ENCODE measurements around the gene ANKMY1. TPM values are rescaled to one million over a fixed set of nuclear protein-coding genes. Genes with fewer than 3 reads are reported as not detected.

Gene ANKMY1
- total RNA-seq, 1 experiment from 2014 or later, result 30.8 TPM

DNA sequence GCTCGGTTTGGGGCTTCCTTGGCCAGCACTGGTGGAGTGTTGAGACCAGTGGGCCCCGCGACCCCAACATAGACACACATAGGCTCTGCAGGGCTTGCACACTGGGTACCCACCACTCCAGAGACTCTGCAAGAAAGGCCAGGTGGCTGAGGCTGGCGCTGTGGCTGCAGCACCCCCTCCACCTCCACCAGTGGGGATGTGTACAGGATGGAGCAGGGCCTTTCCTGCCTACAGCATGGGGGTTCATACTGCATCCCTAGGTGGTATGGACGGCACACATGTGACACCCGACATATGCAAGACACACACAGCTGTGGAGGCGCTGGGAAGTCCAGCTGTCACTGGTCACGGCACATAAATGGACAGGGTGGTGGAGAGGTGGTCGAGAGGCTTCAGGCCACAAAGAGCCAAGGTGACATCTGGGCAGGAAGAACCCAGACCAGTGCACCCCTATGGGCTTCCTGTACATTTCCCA is 11.8 kb upstream of the ANKMY1 start:
- Histone ChIP-seq H3K9me3 (ENCODE audit: low read length) (no peaks in the 10 kb centered on the region), H4K20me1 (ENCODE audit: insufficient read depth, low read depth, low read length) (no peaks in the 10 kb centered on the region; the same call in 1 of the 2 replicates), H2AFZ (ENCODE audit: low read length) (no peak overlapping the region), H3K4me3 (ENCODE audit: low read length) (peak overlapping the region; percentile 99), H3K4me2 (ENCODE audit: low read depth, low read length, poor library complexity, severe bottlenecking) (peak overlapping the region; percentile 96), H3K36me3 (ENCODE audit: insufficient read depth, low read length) (no peaks in the 10 kb centered on the region), H3K27ac (ENCODE audit: low read length) (no peak overlapping the region), H3K27me3 (ENCODE audit: low read length) (no peaks in the 10 kb centered on the region), H3K4me1 (ENCODE audit: low read length) (peaks cover 49% of the 10 kb centered on the region), H3K9me2 (replicated peaks; ENCODE audit: insufficient read depth, low read length) (no peaks in the 10 kb centered on the region), H3K79me2 (ENCODE audit: low read length) (peaks cover 37% of the 10 kb centered on the region), H3K9ac (ENCODE audit: low read length) (peak overlapping the region; percentile 96)
- DNase-seq, result no peak

DNA sequence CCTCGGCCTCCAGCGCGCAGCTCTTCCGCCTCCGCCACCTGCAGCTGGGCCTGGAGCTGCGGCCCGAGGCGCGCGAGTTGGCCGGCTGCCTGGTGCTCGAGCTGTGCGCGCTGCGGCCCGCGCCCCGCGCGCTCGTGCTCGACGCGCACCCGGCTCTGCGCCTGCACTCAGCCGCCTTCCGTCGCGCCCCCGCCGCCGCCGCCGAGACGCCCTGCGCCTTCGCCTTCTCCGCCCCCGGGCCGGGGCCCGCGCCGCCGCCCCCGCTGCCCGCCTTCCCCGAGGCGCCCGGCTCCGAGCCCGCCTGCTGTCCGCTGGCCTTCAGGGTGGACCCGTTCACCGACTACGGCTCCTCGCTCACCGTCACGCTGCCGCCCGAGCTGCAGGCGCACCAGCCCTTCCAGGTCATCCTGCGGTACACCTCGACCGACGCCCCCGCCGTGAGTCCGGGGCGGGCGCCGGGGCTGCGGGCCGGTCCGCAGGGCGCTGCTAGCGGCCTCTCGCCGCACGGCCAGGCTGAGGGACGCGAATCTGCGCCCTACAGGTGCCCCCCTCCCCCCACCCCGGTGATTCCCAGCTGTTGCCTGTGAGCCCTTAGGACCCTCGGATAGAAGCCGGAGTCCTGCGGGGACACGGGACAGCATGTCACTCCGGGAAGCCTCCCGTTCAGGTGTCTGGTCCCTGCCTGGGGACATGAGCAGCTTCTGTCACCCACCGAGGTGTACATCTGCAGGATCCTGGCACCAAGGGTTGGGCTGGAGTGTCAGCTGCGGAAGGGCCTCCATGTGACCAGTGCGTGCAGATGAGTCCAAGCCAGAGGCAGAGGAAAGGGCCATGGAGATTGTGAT is 11.1 kb upstream of the ANKMY1 start:
- Histone ChIP-seq H3K27ac (ENCODE audit: low read length) (peak overlapping the region; percentile 58), H3K27me3 (ENCODE audit: low read length) (no peaks in the 10 kb centered on the region), H3K36me3 (ENCODE audit: insufficient read depth, low read length) (no peaks in the 10 kb centered on the region; the same call in 1 of the 2 replicates), H4K20me1 (ENCODE audit: insufficient read depth, low read depth, low read length) (no peaks in the 10 kb centered on the region; the same call in 1 of the 2 replicates), H3K9ac (ENCODE audit: low read length) (peak overlapping the region; percentile 96), H3K79me2 (ENCODE audit: low read length) (peaks cover 37% of the 10 kb centered on the region), H3K9me3 (ENCODE audit: low read length) (no peaks in the 10 kb centered on the region), H3K4me3 (ENCODE audit: low read length) (peak overlapping the region; percentile 99), H2AFZ (ENCODE audit: low read length) (no peak overlapping the region), H3K4me1 (ENCODE audit: low read length) (peaks cover 49% of the 10 kb centered on the region), H3K4me2 (ENCODE audit: low read depth, low read length, poor library complexity, severe bottlenecking) (peak overlapping the region; percentile 96), H3K9me2 (replicated peaks; ENCODE audit: insufficient read depth, low read length) (no peaks in the 10 kb centered on the region)
- peak; percentile 91 for DNase-seq

- Histone ChIP-seq H3K36me3 (ENCODE audit: insufficient read depth, low read length) (peaks cover 4% of the 10 kb centered on the region; the same call in 1 of the 2 replicates), H4K20me1 (ENCODE audit: insufficient read depth, low read depth, low read length) (no peaks in the 10 kb centered on the region; the same call in 1 of the 2 replicates), H2AFZ (ENCODE audit: low read length) (peak within 1 kb of the TSS; percentile 69; the same call in 1 of the 2 replicates), H3K27ac (ENCODE audit: low read length) (peak within 1 kb of the TSS; percentile 58), H3K9me3 (ENCODE audit: low read length) (no peaks in the 10 kb centered on the region), H3K9me2 (replicated peaks; ENCODE audit: insufficient read depth, low read length) (no peaks in the 10 kb centered on the region), H3K9ac (ENCODE audit: low read length) (peak within 1 kb of the TSS; percentile 96), H3K4me1 (ENCODE audit: low read length) (peaks cover 49% of the 10 kb centered on the region), H3K79me2 (ENCODE audit: low read length) (peaks cover 37% of the 10 kb centered on the region), H3K4me2 (ENCODE audit: low read depth, low read length, poor library complexity, severe bottlenecking) (peak within 1 kb of the TSS; percentile 96), H3K4me3 (ENCODE audit: low read length) (peak within 1 kb of the TSS; percentile 99), H3K27me3 (ENCODE audit: low read length) (no peaks in the 10 kb centered on the region)
- peak; percentile 71 for DNase-seq
These were observed 10.3 kb upstream of the ANKMY1 start, which contains the start of gene RNPEPL1 for GRCh38 chr2:240567872-240568677. Gene RNPEPL1, plus strand, starts transcription at chr2:240568484. Its CDS starts 103 bp downstream, at chr2:240568587.

DNA sequence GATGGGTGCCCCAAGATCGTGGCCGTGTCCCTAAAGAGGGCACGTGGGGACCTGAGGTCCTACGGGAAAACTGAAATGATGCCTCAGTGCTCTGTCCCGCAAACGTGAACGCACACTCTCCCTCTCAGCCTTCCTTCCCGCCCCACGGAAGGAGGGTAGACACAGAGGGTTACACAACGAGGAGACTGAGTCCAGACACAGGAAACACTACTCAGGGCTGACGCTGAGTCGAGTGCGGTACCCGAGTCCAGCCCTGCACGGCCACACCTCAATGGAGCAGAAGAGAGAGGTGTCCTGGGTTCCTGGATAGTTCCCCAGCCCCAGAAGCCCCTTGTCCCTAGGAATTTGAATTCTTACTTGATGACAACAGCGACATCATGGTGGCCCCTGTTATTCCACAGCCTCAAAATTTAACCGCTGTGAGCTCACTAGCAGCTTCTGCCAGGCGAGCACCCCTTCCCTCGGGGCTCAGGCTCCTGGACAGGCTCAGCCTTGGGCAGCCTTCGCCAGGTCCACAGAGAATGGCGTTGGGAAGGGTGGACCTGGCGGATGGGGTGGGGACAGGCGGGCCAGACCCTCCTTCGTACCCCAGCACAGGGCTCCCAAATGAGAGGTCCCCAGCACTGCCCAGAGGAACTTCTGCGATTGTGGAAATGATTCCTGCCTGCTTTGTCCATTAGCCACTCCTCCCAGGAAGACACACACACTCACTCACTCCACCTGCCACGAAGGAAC is 9.5 kb upstream of the ANKMY1 start:
- no peak overlapping the region for H2AFZ ChIP-seq (ENCODE audit: low read length)
- no peaks in the 10 kb centered on the region for H3K9me2 ChIP-seq (replicated peaks; ENCODE audit: insufficient read depth, low read length)
- H4K20me1 ChIP-seq (ENCODE audit: insufficient read depth, low read depth, low read length), result no peaks in the 10 kb centered on the region; the same call in 1 of the 2 replicates
- peak overlapping the region; percentile 73 for H3K4me2 ChIP-seq (ENCODE audit: low read depth, low read length, poor library complexity, severe bottlenecking)
- H3K36me3 ChIP-seq (ENCODE audit: insufficient read depth, low read length), result peaks cover 4% of the 10 kb centered on the region; the same call in 1 of the 2 replicates
- peak overlapping the region; percentile 95 for H3K4me3 ChIP-seq (ENCODE audit: low read length)
- peak overlapping the region; percentile 49 for H3K27ac ChIP-seq (ENCODE audit: low read length)
- peaks cover 53% of the 10 kb centered on the region for H3K4me1 ChIP-seq (ENCODE audit: low read length)
- H3K9me3 ChIP-seq (ENCODE audit: low read length), result no peaks in the 10 kb centered on the region
- DNase-seq, result no peak
- peak overlapping the region; percentile 91 for H3K9ac ChIP-seq (ENCODE audit: low read length)
- H3K79me2 ChIP-seq (ENCODE audit: low read length), result peaks cover 43% of the 10 kb centered on the region
- H3K27me3 ChIP-seq (ENCODE audit: low read length), result no peaks in the 10 kb centered on the region

DNA sequence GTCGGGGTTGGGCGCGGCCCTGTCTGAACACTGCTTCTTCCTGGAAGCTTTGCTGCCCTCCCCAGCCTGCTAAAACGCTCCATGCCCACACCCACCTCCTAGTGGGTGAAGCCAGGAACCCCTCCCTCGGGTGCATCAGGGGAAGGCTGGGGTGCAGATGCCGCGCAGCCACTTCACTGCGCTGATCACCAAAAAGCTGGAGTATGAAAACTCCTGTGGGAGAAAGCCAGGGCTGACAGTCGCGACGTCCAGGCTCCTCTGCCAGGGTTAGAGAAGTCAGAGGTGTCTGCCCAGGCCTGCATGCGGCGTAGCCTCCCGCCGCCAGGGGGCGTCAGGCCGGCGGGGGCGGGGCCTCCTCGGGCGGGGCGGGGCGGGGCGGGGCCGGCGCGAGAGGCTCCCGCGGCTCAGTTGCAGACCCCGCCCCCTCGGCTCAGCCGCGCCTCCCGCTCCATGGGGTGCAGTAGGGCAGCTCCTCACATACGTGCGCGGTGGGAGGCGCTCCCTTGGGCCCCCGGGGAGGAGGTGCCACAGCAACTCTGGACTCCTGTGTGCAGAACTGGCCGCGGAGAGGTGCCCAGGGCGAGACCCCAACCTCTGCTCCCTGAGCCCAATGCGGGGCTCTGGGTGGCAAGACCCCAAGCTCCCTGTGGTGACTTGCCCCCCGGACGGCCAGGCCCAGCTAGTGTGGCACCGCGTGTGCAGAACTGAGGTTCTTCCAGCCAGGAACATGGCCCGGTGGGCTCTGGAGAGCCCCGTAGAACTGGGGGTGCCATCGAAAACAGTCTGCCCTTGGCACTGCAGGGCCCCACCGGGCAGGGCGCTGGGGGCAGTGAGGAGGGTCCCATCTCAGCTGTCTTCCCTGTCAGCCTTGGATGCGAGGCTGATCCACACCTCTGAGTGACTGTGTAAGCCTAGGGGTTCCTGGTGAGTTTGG is 8.7 kb upstream of the ANKMY1 start:
- peak overlapping the region; percentile 81 for H3K27ac ChIP-seq (ENCODE audit: low read length)
- no peaks in the 10 kb centered on the region for H3K9me3 ChIP-seq (ENCODE audit: low read length)
- H3K79me2 ChIP-seq (ENCODE audit: low read length), result peaks cover 44% of the 10 kb centered on the region
- H2AFZ ChIP-seq (ENCODE audit: low read length), result 0 out of 2 replicates have a peak overlapping the region, but pooled peaks have one; percentile 1
- H4K20me1 ChIP-seq (ENCODE audit: insufficient read depth, low read depth, low read length), result no peaks in the 10 kb centered on the region; the same call in 1 of the 2 replicates
- H3K9ac ChIP-seq (ENCODE audit: low read length), result peak overlapping the region; percentile 91
- DNase-seq, result peak; percentile 97
- H3K9me2 ChIP-seq (replicated peaks; ENCODE audit: insufficient read depth, low read length), result no peaks in the 10 kb centered on the region
- no peaks in the 10 kb centered on the region for H3K27me3 ChIP-seq (ENCODE audit: low read length)
- H3K4me2 ChIP-seq (ENCODE audit: low read depth, low read length, poor library complexity, severe bottlenecking), result peak overlapping the region; percentile 80
- H3K4me3 ChIP-seq (ENCODE audit: low read length), result peak overlapping the region; percentile 95
- peaks cover 61% of the 10 kb centered on the region for H3K4me1 ChIP-seq (ENCODE audit: low read length)
- H3K36me3 ChIP-seq (ENCODE audit: insufficient read depth, low read length), result peaks cover 4% of the 10 kb centered on the region; the same call in 1 of the 2 replicates

DNA sequence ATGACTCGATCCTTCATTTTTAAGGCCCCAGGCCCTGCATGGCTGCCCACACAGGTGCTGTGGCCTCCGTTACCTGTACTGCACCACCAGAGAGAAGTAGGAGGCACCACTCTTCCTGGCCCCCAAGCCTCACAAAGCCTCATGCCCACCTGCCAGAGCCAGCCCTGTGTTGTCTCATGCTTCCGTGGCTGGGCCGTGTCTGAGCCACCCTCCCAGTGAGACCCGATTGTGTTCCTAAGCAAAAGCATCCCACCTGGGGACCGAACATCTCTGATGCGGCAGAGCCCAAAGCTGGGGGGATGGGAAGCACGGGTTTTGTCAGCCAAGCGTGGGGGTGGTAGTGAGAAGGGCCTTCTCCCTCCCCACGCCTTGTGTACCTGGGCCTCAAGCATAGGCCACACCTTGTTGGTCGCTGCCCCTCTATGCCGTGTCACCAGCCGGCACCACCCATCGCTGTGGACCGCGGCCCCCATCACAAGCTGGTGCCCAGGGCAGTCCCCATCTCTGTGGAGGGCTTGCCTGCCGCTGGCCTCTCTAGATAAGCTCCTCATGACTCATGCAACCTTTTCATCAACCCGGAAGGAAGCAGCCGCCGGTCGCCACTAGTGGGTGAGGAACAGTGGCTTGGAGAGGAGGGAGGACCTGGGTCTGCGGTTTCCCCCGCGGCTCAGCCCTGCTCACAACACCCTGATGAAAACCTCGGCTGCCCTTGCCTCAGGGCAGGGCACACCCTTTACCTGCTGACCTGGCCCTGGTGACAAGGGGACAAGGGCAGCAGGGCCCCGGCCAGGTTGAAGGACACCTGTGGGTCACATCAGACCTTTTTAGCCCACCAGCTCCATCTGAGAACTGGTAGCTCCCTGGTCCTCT is 7.8 kb upstream of the ANKMY1 start:
- Histone ChIP-seq H3K9ac (ENCODE audit: low read length) (peak overlapping the region; percentile 84), H2AFZ (ENCODE audit: low read length) (0 out of 2 replicates have a peak overlapping the region, but pooled peaks have one; percentile 1), H3K4me1 (ENCODE audit: low read length) (peaks cover 60% of the 10 kb centered on the region), H3K27me3 (ENCODE audit: low read length) (no peaks in the 10 kb centered on the region), H3K27ac (ENCODE audit: low read length) (peak overlapping the region; percentile 81), H3K79me2 (ENCODE audit: low read length) (peaks cover 38% of the 10 kb centered on the region), H3K9me3 (ENCODE audit: low read length) (no peaks in the 10 kb centered on the region), H3K9me2 (replicated peaks; ENCODE audit: insufficient read depth, low read length) (no peaks in the 10 kb centered on the region), H3K36me3 (ENCODE audit: insufficient read depth, low read length) (peaks cover 4% of the 10 kb centered on the region; the same call in 1 of the 2 replicates), H3K4me3 (ENCODE audit: low read length) (peak overlapping the region; percentile 66), H4K20me1 (ENCODE audit: insufficient read depth, low read depth, low read length) (no peaks in the 10 kb centered on the region), H3K4me2 (ENCODE audit: low read depth, low read length, poor library complexity, severe bottlenecking) (peak overlapping the region; percentile 80)
- peak; percentile 84 for DNase-seq

Data from Karpas-422 (cell line).